ENCODE measurements around the gene OR51F1.
"Not testable (repeated sequence)": the region's sequence is repeated elsewhere in the genome, so short reads cannot be mapped to it uniquely, and the experiment has no call there.

Gene OR51F1, protein sequence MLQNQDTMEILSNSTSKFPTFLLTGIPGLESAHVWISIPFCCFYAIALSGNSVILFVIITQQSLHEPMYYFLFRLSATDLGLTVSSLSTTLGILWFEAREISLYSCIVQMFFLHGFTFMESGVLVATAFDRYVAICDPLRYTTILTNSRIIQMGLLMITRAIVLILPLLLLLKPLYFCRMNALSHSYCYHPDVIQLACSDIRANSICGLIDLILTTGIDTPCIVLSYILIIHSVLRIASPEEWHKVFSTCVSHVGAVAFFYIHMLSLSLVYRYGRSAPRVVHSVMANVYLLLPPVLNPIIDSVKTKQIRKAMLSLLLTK

DNA sequence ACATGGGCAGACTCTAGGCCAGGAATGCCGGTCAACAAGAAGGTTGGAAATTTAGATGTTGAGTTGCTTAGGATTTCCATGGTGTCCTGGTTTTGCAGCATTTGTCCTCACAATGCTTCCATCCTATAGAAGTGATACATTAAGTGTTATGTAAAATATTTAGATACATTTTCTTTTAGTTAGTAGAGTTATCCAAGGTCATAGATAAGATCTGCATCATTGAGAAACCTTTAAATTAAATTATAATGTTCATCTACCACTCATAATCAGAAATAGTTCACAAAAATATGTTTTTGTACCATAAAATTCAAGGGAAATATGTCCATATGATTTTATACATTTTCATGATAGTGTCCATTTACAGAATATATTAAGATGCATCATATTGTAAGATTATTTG lies at the start of gene OR51F1:
OR51F1 (minus strand) TSS at position 101 of the 400 bp plus-strand sequence; CDS start at position 101, 0 bp downstream.
- no peak for DNase-seq

DNA sequence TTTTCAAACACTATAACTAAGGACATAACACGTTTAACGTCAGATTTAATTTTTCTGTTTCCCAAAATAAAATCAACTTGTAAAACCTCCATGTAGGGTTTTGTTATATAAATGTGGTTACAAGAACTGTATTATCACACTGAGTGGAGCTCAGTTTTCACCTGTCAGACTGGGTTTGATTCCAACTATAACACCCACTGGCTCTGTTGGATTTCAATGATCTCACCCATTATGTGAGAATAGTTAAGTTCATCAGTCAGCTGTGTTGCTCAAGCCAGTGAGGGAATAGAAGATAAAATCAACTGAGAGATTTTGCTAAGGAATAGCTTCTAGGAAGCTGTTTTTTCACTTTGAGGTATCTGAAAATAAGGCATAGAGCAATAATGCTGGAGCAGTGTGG lies 39.5 kb upstream of the OR51F1 start:
- DNase-seq = no peak

DNA sequence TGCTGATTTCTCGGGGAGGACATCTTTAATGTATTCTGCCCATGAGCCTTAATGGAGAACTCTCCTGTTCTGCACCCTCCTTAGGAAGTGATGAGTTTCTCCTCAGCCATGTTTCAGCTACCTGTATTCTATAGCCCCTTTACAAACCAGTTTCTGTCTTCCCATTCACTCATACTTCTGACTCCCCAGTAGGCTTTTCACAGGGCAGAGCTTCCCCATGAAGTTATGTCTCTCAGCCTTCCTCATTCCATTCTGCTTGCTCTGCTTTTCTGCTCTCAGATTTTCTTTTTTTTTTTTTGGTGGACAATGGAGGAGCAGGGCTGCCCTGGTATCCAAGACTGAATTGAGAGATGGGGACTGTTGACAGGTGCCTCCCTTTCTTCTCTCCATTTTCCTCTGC lies 38.7 kb upstream of the OR51F1 start:
- no peak for DNase-seq

DNA sequence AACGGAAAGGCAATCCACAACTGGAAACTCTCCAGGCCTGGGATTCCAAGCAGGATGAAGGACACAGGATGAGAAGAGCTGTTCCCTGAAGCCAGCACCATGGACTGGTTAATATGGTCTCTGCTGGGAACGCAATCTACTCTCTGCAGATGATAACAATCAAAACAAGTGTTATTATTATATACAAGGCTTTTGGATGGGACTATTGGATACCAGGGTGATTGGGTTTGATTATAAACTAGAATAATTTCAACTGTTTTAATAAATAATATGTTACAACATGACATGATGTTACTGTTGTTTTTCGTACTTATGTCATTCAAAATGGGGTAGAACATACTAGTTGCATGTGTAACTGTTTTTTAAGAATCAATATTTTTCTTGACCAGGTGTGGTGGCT lies 34.5 kb upstream of the OR51F1 start, which contains the start of gene OR52R1:
OR52R1 (minus strand) TSS at position 101 of the 400 bp plus-strand sequence; CDS start at position 101, 0 bp downstream.
- DNase-seq = no peak

DNA sequence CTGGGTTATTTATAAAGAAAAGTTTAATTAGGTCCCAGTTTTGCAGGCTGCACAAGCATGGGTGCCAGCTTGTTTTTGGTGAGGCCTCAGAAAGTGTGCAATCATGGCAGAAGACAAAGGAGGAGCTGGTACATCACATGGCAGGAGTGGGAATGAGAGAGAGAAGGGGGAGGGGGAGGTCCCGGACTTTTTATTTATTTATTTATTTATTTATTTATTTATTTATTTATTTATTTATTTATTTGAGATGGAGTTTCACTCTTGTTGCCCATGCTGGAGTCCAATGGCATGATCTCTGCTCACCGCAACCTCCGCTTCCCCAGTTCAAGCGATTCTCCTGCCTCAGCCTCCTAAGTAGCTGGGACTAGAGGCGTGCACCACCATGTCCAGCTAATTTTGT lies 31.6 kb upstream of the OR51F1 start:
- DNase-seq = not testable (repeated sequence)

DNA sequence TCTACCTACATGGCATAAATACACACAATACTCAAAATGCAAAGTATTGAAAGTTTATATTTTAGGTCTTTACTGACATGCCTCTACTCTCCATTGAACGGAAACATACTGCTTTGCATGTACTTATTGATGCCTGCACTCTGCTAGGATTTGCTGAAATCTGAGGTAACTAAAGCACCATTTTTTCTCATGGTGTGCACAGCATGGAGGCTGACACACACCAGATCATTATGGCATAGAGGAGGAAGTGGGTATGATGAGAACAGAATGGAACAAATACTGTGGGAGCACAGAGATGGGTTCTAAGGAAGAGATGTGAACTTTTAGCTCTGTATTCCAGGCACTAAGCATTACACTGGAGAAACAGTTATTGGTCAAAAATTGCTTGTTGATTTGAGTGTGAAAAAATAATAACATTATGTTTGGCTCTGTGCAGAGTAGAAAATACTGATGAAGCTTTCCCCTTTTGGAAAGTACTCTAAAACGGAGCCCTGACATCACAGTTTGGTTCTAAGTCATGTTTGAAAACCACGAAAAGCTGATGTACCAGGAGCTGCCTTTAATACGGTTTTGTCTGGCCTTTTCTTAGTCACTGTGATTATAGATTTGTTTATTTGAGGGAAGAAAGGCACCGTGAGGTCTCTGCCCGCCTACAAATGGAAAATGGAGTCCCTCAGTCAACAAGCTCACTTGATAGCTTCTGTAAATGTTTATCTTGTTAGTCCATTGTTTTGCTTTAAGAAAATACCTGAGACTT lies 28.9 kb upstream of the OR51F1 start:
- DNase-seq = no peak

DNA sequence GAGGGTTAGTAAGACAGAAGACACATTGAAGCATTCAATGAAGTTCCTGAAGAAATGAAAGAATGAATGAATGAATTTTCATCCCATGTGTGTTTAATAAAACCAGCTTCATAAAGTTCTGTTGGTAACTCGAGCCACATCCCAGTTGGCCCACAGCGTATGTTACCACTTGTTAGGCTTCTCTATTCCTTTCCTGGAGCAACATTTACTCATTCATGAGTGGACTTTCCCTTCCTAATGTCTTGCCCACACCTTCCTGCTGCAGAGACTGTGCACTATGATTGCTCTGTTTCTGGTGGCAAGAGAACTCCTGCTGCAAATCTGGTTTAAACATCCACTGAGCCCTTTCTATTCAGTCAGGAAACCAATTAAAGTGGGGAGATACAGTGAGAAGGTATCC lies 27.5 kb upstream of the OR51F1 start:
- DNase-seq = no peak

DNA sequence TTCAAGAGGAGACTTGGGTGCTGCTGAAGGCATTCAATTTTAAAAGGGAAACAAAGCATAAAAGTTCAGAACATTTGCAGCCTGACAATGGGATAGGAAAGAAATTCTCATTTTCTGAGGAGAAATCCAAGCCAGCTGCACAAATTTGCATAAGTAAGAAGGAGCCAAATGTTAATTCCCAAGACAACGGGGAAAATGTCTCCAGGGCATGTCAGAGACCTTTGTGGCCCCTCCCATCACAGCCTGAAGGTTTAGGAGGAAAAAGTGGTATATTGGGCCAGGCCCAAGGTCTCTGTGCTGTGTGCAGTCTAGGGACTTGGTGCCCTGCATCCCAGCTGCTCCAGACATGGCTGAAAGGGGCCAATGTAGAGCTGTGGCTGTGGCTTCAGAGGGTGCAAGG lies 12.7 kb upstream of the OR51F1 start:
- no peak for DNase-seq

DNA sequence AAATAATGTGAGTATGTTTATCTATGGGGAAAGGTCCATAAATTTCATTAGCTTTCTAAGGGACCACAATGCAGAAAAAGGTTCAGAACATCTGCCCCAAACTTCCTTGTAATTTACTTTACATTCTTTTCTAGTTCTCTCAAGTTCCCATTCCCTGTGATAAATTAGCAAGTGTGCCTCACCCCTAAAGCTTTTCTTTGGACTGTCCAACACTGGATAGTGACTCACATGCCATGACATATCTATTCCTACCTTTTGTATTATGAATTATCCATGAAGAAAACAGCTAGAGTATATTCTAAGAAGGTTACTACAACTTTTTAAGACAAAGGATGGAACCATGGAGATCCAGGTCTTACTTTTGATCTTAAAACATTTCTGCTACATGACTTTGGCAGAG lies 1.6 kb downstream of the OR51F1 start:
- DNase-seq = no peak

DNA sequence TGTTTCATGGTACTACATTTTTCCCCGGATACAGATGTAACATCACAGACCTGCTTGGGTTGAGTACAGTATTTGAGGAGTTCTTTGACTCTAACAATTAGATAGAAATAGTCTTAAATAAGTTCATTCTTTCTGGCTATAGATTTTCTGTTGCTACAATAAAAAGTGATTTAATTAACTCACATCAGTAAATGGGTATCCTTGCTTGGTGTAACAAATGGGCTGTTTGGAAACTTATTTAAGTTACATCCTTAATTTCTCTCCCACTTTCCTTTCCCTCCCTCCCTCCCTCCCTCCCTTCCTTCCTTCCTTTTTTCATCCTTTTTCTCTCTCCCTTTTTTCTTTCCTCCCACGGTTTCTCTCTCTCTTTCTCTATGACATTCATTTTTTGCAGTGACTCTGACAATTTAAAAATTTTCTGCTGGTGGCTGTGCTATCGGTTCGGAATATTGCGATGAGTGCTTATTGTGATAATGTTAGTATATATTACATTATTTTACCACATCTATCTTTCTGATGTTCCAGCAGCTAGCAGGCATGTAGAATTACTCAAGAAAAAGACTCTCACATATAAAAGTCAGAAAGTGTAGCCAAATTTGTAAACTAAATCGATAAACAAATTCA lies 3.2 kb downstream of the OR51F1 start:
- DNase-seq = no peak

DNA sequence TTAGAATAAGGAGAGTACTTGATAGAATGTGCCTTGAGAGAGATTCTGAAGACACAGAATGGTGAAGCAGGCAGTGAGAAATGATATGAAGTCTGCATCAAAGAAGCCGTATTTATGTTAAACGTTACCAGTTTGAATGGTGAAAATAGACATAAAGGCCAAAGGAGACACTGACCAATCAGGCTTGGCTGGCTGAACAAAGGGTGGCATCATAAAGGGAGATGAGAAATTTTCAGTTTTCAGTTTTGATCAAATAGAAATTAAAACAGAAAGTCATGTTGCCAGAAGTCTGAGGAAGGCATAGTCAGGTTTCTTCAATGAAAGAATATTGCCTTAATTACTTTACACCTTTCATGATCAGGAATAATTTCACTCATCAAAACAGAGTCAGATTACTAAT lies 6.6 kb downstream of the OR51F1 start:
- DNase-seq = no peak

DNA sequence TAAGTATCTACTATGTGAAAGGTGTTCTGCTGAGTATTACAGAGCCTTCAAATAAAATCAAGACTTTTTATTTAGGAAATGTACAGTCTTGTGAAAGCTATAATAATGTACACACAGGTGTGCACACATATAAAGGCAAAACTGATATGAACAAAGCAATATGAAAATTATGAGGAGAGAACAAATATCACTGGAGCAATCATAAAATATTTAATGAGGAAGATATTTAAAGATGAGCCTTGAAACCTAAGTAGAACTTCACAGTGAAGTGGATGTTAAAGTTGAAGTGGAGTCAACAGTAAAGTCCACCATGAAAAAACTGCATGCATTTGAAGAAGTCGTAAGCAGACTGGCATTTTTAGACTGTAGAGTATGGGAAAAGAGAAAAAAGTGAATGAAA lies 18.5 kb downstream of the OR51F1 start:
- DNase-seq = no peak

DNA sequence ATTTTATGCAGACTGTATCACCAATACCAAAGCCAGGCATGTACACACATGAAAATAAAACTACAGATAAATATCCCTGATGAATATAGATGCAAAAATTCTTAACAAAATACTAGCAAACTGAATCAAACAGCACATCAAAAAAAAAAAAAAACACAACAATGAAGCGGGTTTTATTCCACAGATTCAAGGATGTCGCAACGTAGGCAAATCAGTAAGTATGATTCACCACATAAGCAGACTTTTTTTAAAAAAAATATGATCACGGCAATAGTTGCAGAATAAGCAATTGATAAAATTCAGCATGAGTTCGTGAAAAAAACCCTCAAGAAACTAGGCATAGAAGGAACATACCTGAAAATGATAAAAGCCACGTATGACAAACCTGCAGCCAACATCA lies 21.3 kb downstream of the OR51F1 start:
- no peak for DNase-seq

DNA sequence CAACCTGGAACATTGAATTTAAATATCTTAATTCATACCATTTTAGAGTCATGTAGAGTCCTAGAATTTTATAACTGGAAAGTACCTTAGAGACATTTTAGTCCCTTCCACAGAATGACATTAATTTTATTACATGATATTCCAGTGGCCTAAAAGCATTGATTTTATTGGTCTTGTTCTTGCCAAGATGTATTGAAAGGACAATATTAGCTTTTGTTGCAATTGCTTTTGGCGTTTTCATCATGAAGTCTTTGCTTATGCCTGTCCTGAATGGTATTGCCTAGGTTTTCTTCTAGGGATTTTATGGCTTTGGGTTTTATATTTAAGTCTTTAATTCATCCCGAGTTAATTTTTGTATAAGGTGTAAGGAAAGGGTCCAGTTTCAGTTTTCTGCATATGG lies 29.0 kb downstream of the OR51F1 start:
- no peak for DNase-seq

DNA sequence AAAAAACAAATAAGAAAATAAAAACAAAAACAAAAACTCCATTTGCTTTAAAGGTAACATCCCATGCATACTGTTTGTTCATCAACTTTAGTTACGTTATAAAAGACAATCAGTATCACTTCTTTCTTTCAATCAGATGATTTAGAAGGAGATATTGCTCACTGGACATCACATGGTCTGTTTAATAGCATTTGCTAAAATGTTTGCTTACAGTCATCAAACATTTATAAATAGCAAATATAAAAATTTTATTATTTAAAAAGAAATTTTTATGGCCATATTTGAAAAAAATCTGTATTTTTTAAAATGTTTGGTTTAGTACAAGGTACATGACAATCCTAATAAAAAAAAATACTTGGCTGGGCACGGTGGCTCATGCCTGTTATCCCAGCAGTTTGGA lies 42.6 kb downstream of the OR51F1 start:
- DNase-seq = no peak

DNA sequence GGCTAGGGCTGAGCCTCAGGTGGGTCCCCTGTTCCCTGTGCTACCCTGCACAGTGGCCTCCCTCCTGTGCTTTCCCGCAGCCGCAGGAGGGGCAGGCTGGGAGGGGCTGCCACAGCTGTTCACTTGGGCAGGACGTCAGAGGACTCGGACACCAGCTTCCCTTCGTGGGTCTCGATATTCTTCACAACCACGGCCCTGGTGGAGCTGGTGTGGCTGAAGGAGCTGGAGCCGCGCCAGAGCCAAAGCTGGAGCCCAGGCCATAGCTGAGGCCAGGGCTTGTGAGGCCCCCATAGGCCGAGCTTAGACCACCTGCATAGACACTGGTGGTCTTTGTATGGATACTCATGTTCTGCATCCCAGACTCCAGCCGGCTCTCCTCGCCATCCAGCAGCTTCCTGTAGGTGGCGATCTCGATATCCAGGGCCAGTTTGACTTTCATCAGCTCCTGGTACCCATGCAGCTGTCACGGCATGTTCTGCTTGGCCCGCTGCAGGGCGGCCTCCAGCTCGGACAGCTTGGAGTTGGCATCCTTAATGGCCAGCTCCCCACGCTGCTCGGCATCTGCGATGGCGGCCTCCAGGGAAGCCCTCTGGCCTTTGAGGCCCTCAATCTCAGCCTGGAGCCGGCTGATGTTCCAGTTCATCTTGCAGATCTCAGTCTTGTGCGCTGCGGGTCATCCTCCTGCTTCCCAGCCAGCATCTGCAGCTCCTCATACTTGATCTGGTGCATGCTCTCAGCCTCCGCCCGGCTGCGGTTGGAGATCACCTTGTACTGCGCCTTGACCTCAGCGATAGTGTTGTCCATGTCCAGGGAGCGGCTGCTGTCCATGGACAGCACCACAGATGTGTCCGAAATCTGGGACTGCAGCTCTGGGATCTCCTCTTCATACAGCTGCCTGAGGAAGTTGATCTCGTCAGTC lies 46.9 kb downstream of the OR51F1 start:
- DNase-seq = not testable (repeated sequence)

All from SHP77 treated with DMSO at 0.1 percent for 48 hours (cell line).